Inferior parietal cortex (tissue), 1 donor: Measurements from ENCODE around the gene GSE1.

Source experiments
- DNase-seq: peaks from one replicate; pipeline ENCODE4 v3.0.0-alpha.2; 2016; ENCODE audit errors: extremely low spot score

The GSE1 gene

DNA sequence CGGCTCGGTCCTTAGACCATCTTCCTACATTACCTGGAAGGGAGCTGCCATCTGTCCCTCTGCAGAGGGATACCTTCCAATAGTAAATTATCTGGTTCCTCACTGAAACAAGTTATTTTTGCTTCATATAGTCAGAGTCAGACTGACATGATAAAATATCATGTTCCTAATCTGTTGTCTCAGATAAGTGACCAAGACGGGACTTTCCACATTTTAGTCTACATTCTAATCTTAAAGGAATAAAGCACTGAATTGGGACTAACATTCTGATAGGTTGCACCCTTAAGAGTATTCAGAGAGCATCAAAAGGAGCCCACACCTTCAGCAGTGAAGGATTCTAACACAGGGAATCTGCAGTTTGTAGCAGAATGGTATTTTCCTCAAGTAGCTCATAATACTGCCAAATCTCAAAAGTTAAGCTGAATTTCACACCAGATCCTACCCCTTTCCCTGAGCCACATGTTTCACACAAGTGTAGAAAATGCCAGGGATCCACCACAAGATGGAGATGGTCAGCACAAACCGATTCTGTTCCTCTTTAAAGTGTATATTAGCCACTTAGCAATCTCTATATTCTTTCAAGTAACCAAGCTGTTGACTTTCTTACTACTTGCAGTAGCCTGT, 62.2 kb downstream of the GSE1 start:
- peak; percentile 51 for DNase-seq

- no peak for DNase-seq
These were observed 63.3 kb downstream of the GSE1 start for GRCh38 chr16:85676466-85676865.

GRCh38 chr16:85677383-85677967, 64.4 kb downstream of the GSE1 start:
- no peak for DNase-seq

GRCh38 chr16:85678016-85678415, 64.9 kb downstream of the GSE1 start:
- DNase-seq: no peak

- DNase-seq: no peak
These were observed 65.7 kb downstream of the GSE1 start for GRCh38 chr16:85678821-85679220.

DNA sequence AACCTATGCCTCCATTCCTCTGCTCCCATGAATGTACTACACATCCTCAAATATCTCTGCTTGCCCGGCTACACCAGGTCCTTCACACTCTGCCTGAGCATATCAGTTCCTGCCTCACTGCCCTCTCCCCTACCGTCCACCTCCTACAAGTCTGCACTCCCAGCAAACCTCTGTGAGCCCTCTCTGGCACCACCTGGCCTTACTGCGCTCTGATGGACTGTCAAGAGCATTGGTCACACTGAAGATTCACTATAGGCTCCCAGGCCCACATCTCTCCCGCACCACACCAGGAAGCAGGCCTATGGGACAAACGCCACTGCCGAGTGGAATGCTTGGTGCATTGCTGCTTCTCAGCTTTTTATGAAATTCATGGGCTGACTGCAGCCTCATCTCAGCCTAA, 66.7 kb downstream of the GSE1 start:
- DNase-seq: no peak

- no peak for DNase-seq
These were observed 67.3 kb downstream of the GSE1 start for GRCh38 chr16:85680352-85680944.

- no peak for DNase-seq
These were observed 68.1 kb downstream of the GSE1 start for GRCh38 chr16:85681255-85681654.

GRCh38 chr16:85682516-85682915, 69.4 kb downstream of the GSE1 start:
- DNase-seq: no peak

- no peak for DNase-seq
These were observed 70.2 kb downstream of the GSE1 start for GRCh38 chr16:85683363-85683762.

DNA sequence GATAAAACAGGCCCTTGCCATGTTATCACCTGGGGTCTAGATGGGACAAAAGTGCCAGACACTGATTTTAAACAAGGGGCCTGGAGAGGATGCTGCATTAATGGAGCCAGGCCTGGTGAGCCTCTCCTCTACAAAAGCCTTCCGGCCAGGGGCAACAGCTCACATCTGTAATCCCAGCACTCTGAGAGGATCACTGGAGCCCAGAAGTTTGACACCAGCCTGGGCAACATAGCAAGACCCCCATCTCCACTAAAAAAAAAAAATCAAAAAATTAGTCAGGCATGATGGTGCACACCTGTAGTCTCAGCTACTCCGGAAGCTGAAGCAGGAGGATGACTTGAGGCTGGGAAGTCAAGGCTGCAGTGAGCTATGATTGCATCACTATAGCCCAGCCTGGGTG, 72.1 kb downstream of the GSE1 start:
- no peak for DNase-seq

GRCh38 chr16:85686912-85687591, 73.9 kb downstream of the GSE1 start:
- DNase-seq: no peak

GRCh38 chr16:85687651-85688471, 74.7 kb downstream of the GSE1 start:
- no peak for DNase-seq

DNA sequence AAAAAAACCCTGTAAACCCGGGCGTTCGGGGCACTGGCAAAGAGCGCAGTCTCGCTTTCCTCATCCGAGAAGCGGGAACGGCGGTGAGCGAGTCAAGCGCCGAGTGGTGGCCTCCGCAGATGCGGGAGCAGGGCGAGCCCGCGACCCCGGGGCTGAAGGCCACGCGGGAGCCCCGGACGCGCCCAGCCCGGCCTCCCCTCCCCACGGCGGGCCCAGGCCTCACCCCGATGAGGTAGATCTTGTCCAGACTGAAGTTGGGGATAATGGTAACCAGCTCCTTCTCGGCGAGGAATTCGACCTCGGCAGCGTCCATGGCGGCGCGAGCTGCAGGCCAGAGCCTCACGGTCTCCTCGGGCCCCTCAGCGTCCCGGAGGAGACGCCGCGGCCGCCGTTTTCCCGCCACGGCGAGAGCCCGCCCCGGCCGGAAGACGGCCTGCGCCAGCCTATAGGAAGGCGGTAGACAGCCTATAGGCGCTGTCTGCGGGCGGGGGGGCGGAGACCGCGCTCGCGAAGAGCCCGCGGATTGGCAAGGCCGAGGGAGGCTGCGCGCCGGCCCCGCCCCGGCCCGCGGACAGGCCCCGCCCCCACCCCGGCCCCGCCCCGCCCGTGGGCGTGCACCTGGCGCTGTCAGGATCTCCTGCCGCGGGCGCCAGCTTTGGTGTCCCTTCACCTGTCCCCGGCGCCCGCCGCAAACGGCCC, 75.6 kb downstream of the GSE1 start, which contains the start of gene GINS2:
GINS2 (minus strand) TSS at position 369 of the 699 bp plus-strand sequence; CDS start at position 313, 56 bp downstream.
- peak; percentile 75 for DNase-seq

GRCh38 chr16:85689285-85689949, 76.3 kb downstream of the GSE1 start:
- DNase-seq: no peak

DNA sequence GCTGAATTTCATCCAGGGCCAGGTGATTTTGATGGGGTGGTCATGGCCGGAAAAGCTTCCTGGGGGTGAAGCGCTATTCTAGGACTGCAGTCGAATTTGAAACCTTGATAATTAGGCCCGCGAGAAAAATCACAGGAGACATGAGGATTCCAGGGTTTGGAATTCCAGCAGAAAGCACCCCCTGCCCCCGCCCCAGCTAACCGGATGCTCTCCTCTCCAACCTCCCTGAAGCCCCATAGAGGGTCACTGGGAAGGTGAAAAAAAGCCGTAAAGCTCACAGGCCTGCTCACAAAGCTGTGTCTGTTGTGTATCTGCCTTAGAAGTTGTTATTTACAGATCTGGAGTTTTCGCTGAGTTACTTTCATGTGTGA, 76.8 kb downstream of the GSE1 start:
- no peak for DNase-seq

GRCh38 chr16:85690469-85691064, 77.4 kb downstream of the GSE1 start:
- no peak for DNase-seq

DNA sequence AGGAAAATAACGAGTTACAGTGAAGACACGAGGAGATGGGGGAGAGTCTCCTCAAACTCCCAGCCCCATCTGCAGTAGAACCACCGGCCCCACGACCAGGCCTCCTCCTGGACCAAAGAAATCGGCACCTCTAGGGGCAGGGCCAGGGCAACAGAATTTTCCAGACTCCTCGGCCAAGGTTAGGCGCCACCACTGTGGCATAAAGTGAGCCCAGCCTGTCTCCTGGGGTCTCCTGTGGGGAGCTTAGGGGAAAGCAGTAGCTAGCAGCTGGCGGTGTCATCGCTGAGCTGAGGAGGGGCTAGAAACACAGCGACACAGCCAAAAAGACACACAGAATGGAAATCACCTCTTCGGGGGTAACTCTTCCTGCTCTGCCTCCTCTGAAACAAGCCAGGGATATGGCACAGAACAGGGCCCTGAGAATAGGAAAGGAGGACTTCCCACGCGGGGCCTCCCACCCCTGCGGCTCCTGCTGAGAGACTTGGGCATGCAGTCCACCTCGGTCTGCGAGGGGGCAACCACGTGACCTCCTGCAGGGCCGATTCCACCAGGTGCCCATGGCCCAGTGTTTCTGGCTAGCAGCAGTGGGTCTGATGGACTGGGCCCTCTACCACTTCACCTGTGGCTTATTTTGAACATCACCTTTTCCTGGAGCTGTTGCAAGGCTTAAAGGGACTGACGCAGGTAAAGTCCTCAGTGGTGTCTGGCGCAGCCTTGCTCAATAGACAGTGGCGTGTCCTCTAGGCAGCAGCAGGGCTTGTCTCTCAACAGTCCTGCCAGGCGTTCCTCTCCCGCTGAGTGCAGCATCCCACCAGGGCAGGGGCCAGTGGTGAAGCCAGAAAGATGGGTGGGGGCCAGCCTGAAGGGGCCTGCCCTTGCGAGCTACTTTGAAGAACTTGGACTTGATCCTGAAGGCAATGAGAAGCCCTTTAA, 82.3 kb downstream of the GSE1 start:
- DNase-seq: no peak

DNA sequence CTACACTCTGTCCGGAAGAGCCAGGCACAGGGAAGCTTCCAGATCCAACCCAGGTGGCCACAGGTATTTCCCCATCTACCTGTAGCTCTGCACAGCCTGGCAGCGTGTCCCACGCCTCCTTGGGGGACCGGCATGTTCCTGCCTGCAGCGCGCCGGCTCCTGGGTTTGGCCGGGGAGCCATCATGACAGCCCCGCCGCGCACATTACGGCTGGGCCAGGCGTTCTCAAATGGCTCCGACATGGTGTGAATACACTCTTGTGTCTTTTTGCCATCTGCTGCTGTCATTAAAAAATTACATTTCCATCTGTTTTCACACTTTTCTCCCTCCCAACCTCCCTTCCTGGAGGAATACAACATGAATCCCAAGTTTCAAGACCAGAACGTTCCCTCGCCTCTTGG, 83.7 kb downstream of the GSE1 start:
- peak; percentile 49 for DNase-seq
